Activated T-helper 17 cell treated with anti-CD3 and anti-CD28 coated beads, Interleukin-2, amount 50 U/mL, for 72 hours (primary cell): ENCODE data around the gene LLPH. TPM values are rescaled to one million over a fixed set of nuclear protein-coding genes. Genes with fewer than 3 reads are reported as not detected.

ENCODE experiments used
- ATAC-seq: fragments of 150-1000 bp; cut with Tn5 transposase; replicated peaks from 2 replicates; pipeline ENCODE4 v1.10.0; 2021; ENCODE audit warnings: mild to moderate bottlenecking, moderate library complexity
- H3K27ac Mint-ChIP-seq: one replicate; pipeline ENCODE4 v1.8.0; 2022; ENCODE audit warnings: mixed read lengths
- H3K27me3 Mint-ChIP-seq: one replicate; pipeline ENCODE4 v1.8.0; 2022; ENCODE audit warnings: mixed read lengths
- H3K36me3 Mint-ChIP-seq: one replicate; pipeline ENCODE4 v1.8.0; 2022; ENCODE audit warnings: low read depth, mild to moderate bottlenecking, mixed read lengths
- H3K4me1 Mint-ChIP-seq: one replicate; pipeline ENCODE4 v1.8.0; 2022; ENCODE audit warnings: mixed read lengths
- H3K4me3 Mint-ChIP-seq: one replicate; pipeline ENCODE4 v1.8.0; 2022; ENCODE audit warnings: mild to moderate bottlenecking, mixed read lengths
- H3K9me3 Mint-ChIP-seq: one replicate; pipeline ENCODE4 v1.8.0; 2022; ENCODE audit warnings: mixed read lengths
- total RNA-seq, 2 donors: library from RNA; stranded (reverse); gene quantifications; one replicate each; pipeline ENCODE4 v1.2.3, GENCODE V29; 2022

LLPH gene
- total RNA-seq, 2 donors from 2014 or later, result 20.6 to 37.0 TPM

DNA sequence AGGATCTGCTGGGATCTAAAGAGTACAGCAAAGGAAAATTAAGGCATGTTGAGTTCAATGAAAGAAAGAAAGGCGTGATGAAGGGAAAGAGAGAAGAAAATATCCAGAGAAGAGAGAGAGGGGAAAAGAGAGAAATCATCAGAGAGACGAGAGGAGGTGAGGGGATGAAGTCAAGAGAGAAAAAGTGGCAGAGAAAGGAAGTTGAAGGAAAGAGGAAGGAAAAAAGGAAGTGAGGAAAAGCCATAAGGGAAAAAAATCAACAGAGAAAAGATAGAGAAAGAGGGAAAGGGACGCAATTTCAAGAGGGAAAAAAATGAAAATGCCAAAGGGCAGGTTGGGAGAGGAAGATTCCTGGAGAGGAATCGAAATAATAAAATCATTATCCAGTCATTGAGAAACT is 40.4 kb downstream of the LLPH start:
- Mint-ChIP-seq H3K4me1 (no peaks in the 10 kb centered on the region), H3K9me3 (no peaks in the 10 kb centered on the region), H3K27me3 (peaks cover 20% of the 10 kb centered on the region), H3K36me3 (no peaks in the 10 kb centered on the region), H3K4me3 (no peak overlapping the region), H3K27ac (no peak overlapping the region)
- ATAC-seq, result no peak

DNA sequence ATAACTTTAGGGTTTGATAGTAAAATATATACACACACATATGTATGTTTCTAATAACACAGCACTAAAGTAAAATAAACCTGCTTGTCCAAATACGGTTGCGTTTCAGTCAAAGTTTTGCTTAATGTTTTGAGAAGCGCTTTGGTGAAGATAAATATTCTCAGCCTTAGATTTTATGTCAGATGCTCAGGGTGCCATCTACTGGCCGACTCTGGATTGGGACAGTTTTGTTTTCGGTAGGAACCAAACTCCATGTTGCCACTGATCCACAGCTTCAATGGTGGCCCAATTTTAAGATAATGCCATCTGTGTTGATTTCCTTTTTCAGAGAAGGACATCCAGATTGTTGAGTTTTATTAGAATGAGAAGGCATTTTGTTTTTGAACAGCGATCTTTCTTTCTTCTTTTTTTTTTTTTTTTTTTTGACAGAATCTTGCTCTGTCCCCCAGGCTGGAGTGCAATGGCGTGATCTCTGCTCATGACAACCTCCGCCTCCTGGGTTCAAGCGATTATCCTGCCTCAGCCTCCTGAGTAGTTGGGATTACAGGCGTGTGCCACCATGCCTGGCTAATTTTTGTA is 43.1 kb downstream of the LLPH start:
- Mint-ChIP-seq H3K27ac (no peak overlapping the region), H3K4me3 (no peak overlapping the region), H3K27me3 (peaks cover 20% of the 10 kb centered on the region), H3K9me3 (no peaks in the 10 kb centered on the region), H3K4me1 (no peaks in the 10 kb centered on the region), H3K36me3 (no peaks in the 10 kb centered on the region)
- no peak for ATAC-seq

DNA sequence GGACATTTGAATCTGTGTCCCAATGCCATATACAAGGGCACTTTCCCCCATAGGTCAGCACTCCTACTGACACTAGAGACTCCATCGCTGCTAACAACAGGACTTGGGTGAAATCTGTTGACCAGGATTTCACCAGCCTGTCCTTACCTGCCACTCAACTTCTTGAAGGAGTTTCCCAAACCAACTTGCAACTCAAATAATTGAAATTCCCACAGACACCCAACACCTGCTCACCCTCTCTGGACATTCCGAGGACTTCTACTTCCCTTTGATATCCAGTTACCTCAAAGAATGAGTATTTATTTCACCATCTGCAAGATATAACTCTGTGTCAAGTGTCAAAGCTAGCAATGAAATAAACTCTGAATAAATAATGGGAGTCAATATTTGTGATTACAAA is 44.6 kb downstream of the LLPH start:
- ATAC-seq, result no peak
- Mint-ChIP-seq H3K27me3 (peaks cover 20% of the 10 kb centered on the region), H3K9me3 (no peaks in the 10 kb centered on the region), H3K36me3 (no peaks in the 10 kb centered on the region), H3K27ac (no peak overlapping the region), H3K4me3 (no peak overlapping the region), H3K4me1 (no peaks in the 10 kb centered on the region)

DNA sequence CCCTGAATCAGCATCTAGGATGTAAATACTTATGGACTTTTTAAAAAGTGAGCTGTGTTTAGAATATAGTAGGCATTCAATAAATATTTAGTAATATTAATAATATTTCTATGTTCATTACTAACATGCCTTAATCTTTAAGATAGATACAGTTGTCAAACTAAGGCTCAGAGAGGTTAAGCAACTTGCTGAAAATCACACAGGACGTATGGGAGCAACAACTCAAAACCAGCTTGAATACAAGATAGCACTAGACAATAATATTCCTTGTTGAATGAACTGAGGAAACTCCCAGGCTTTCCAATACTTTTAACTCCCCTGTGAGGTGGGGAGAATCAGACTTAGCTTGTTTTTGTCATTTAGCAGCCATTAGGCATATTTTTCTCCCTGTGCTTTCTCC is 45.3 kb downstream of the LLPH start:
- Mint-ChIP-seq H3K27me3 (peaks cover 23% of the 10 kb centered on the region), H3K36me3 (no peaks in the 10 kb centered on the region), H3K4me3 (no peak overlapping the region), H3K4me1 (no peaks in the 10 kb centered on the region), H3K27ac (no peak overlapping the region), H3K9me3 (no peaks in the 10 kb centered on the region)
- no peak for ATAC-seq

DNA sequence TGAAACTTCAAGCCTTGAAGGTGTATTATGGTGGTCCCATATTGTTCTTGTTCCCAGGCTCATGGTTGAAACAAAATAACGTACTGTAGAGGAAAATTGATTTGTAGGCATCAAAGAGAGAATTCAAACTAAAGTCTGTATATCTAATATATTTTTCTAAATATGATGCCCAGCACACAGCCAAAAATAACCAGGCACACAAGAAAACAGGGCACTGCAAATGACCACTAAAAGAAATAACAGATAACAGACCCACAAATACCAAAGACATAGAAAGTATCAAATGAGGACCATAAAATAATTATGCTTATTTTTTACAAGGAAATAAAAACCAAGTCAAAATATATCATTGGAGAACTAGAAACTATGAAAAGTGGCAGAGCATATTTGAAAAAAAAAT is 46.8 kb downstream of the LLPH start:
- H3K27ac Mint-ChIP-seq, result no peak overlapping the region
- H3K4me3 Mint-ChIP-seq, result no peak overlapping the region
- H3K4me1 Mint-ChIP-seq, result no peaks in the 10 kb centered on the region
- no peaks in the 10 kb centered on the region for H3K36me3 Mint-ChIP-seq
- peaks cover 29% of the 10 kb centered on the region for H3K27me3 Mint-ChIP-seq
- no peak for ATAC-seq
- no peaks in the 10 kb centered on the region for H3K9me3 Mint-ChIP-seq

DNA sequence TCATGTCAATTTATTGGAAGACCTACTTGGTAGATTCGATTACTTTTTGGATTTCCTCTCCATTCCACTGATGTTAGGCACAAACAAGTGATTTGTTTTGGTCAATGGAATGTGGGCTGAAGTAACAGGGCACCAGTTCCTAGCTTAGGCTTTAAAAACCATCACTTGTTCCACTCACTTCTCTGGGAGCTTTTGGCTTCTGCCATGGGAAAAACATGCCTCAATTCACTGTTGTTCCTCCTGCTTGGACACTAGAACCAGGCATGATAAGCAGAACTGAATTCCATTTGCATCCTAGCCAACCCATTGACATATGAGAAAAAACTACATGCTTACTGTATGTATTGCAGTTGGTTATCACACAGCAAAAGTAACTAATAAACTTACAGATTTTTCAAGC is 47.8 kb downstream of the LLPH start:
- no peaks in the 10 kb centered on the region for H3K36me3 Mint-ChIP-seq
- peaks cover 36% of the 10 kb centered on the region for H3K27me3 Mint-ChIP-seq

DNA sequence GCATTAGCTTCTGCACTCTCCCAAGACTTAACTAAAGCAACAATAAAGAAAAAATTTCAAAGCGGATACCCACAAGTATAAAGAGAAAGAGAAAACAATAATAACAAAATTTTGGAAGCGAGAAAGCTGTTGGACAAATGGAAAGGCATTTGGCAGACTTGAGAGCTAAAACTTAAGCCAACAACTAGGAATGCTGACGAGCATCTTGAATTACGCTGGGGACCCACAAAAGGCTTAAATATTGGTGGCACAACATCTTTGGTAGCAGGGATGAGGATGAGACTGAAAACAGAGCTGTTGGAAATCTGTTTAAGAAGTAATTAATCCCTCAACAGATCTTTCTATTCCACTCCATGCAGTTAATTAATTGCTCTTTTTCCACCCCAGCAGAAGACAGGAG is 49.8 kb downstream of the LLPH start:
- H3K4me3 Mint-ChIP-seq, result no peak overlapping the region

More for the DNA sequence above, 47.8 kb downstream of the LLPH start:
- Mint-ChIP-seq H3K9me3 (no peaks in the 10 kb centered on the region), H3K4me3 (no peak overlapping the region), H3K27ac (no peak overlapping the region), H3K4me1 (no peaks in the 10 kb centered on the region)
- no peak for ATAC-seq

DNA sequence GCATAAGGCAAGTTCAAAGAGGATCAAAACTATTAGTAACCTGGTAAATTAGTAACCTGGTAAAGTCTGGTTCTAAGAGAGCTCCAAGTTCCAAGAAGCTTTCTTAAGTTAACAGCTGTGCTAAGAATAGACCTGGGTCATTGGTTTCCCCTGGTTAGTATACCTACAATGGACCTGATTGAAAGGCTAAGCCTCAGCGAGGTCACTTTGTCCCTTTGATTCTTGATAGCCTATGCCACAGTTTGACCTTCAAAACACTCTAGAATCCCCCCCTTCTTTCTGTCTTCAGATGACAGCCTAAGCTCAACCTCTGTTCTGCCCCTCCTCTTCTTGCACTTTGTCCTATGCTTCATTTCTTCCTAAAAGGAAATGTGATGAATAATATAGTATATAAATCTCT is 53.0 kb downstream of the LLPH start:
- Mint-ChIP-seq H3K27me3 (peaks cover 55% of the 10 kb centered on the region), H3K9me3 (no peaks in the 10 kb centered on the region), H3K36me3 (no peaks in the 10 kb centered on the region), H3K27ac (no peak overlapping the region), H3K4me1 (no peaks in the 10 kb centered on the region), H3K4me3 (no peak overlapping the region)
- ATAC-seq, result no peak

More for the DNA sequence above, 49.8 kb downstream of the LLPH start:
- Mint-ChIP-seq H3K27ac (no peak overlapping the region), H3K36me3 (no peaks in the 10 kb centered on the region), H3K4me1 (no peaks in the 10 kb centered on the region), H3K9me3 (no peaks in the 10 kb centered on the region), H3K27me3 (peaks cover 38% of the 10 kb centered on the region)
- ATAC-seq, result no peak

DNA sequence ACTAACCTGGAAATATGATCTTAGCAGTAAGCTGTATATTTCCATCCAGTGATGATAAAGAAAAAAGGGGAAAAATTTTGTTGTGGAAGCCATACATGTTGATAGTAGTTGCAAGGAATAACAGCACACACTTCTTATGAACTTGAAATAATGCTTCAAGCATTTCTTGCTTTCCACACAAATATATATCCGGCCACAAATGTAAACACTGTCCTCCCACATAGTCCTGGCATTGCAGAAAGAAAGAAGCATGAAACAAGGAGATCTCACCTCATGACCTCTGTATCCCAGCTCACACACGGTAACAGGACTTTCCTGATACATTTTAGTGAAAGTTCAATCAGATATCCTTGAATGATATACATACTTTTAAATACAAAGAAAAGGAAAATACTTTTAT is 56.0 kb downstream of the LLPH start:
- no peak for ATAC-seq
- H3K27me3 Mint-ChIP-seq, result peaks cover 44% of the 10 kb centered on the region
- H3K27ac Mint-ChIP-seq, result no peak overlapping the region
- H3K4me1 Mint-ChIP-seq, result no peaks in the 10 kb centered on the region
- no peaks in the 10 kb centered on the region for H3K36me3 Mint-ChIP-seq
- no peak overlapping the region for H3K4me3 Mint-ChIP-seq
- H3K9me3 Mint-ChIP-seq, result no peaks in the 10 kb centered on the region

DNA sequence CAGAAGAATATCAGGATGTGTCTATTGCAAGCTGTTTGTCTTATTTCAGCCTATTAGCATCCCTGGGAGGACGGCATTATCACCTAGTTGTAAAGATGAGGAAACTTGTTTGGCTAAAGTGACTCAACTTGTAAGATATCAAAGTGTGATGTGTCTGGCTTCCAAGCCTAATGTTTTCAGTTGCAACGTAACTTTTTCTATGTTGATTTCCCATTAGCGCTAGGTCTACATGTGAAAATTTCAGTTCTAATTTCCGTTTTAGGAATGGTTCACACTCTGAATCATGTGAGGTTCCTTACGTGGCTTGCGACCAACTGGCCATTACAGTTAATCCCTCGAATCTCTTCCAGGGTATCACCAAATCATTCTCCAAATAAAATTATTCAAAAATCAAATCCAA is 58.0 kb downstream of the LLPH start:
- Mint-ChIP-seq H3K27me3 (peaks cover 28% of the 10 kb centered on the region), H3K9me3 (no peaks in the 10 kb centered on the region), H3K27ac (no peak overlapping the region), H3K36me3 (no peaks in the 10 kb centered on the region), H3K4me1 (no peaks in the 10 kb centered on the region), H3K4me3 (no peak overlapping the region)
- no peak for ATAC-seq

DNA sequence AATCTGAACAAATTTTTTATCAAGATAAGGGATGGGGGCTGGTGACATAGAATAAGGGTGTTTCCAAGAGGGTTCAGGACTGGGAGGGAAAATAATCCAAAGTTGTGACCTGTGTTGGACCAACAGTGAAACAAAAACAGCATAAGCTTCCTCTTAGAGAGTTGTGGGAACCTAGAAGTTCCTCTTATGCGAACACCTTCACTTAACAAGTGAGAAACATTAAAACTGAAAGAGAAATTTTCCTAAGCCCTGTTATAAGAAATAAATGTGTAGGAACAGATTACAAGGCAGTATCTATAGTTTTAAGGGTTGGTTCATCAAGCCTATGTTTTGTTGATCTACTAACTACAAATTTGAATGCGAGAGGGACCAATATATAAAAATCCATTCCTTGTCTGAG is 58.4 kb downstream of the LLPH start:
- no peak for ATAC-seq
- peaks cover 2% of the 10 kb centered on the region for H3K4me1 Mint-ChIP-seq
- no peak overlapping the region for H3K27ac Mint-ChIP-seq
- no peaks in the 10 kb centered on the region for H3K9me3 Mint-ChIP-seq
- H3K4me3 Mint-ChIP-seq, result no peak overlapping the region
- peaks cover 25% of the 10 kb centered on the region for H3K27me3 Mint-ChIP-seq
- H3K36me3 Mint-ChIP-seq, result no peaks in the 10 kb centered on the region

DNA sequence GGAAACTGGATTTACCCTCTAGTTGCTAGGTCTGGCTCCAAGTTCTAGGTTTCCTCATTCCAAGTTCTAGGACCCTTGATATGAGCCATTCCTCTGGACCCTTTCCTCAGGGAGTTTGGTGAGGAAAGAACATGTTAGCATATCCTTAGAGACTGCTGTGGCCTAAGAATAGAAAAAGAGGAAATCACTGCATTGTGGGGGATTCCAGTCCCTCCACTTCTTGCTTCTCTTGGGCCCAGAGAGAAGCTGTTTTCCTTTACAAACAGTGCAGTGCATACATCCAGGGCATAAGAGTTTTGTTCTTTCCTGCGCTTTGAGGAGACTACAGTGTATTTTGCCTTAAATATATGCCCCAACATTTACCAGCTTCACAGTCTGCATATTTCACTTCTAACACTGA is 59.0 kb downstream of the LLPH start:
- Mint-ChIP-seq H3K4me3 (no peak overlapping the region), H3K4me1 (peaks cover 8% of the 10 kb centered on the region), H3K27me3 (peaks cover 26% of the 10 kb centered on the region), H3K9me3 (no peaks in the 10 kb centered on the region), H3K27ac (no peak overlapping the region), H3K36me3 (no peaks in the 10 kb centered on the region)
- ATAC-seq, result no peak

DNA sequence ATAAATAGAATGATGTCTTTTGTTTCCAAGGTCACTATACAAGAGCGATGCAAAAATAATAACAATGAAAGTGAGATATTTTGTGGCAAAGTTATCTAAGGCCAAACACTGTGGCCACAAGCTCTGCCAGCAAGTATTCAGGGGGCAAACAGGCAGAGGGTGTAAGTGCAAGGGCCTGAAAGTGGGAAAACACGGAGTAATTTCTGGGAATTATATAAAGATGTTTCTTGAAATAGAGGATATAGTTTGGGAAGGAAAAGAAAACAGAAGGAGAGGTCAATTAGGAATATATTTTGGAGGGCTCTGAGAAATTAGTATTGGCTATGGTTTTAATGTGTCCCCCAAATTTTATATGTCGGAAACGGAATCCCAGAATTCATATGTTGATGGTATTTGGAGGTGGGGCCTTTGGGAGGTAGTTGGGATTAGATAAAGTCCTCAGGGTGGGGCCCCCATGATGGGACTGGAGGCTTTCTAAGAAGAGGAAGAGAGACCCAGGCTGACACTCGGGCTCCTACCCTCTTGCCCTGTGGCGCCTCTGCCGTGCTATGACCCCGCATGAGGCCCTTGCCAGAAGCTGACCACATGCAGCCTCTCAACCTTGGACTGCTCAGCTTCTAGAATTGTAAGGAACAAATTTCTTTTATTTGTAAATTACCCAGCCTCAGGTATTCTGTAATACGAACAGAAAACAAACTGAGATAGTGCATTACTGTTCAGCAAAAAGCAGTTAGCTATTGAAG is 60.0 kb downstream of the LLPH start:
- no peak for ATAC-seq
- Mint-ChIP-seq H3K9me3 (no peaks in the 10 kb centered on the region), H3K36me3 (no peaks in the 10 kb centered on the region), H3K27me3 (peaks cover 25% of the 10 kb centered on the region), H3K4me3 (no peak overlapping the region), H3K27ac (no peak overlapping the region), H3K4me1 (peaks cover 14% of the 10 kb centered on the region)

DNA sequence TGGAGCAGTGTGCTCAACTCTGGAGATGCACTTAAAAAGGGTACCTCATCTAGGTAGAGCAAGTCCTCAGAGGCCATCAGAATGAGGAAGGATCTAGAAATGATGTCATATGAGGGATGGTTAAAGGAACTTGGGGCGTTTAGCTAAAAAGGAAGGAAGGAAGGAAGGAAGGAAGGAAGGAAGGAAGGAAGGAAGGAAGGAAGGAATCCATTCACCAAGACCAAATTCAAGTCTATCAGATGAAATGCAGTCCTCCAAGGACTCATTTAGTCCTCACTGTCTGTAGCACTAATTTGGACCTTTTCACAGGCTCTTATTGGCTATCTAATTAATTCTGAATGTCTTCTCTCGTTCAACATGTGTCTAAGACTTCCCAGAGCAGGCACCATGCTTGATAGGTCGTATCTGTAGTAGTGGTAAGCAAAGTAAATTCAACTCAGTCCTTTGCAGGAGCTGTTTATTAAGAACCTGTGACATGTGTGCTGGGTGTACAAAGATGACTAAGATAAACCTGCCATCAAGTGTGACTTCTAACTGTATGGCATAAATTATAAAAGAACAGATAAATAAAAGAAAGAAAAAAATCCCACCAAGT is 63.5 kb downstream of the LLPH start:
- H3K27me3 Mint-ChIP-seq, result peaks cover 21% of the 10 kb centered on the region
- ATAC-seq, result no peak
- H3K36me3 Mint-ChIP-seq, result no peaks in the 10 kb centered on the region
- H3K27ac Mint-ChIP-seq, result no peak overlapping the region
- no peak overlapping the region for H3K4me3 Mint-ChIP-seq
- H3K4me1 Mint-ChIP-seq, result peaks cover 14% of the 10 kb centered on the region
- H3K9me3 Mint-ChIP-seq, result no peaks in the 10 kb centered on the region
